Panc1 (cell line): Measurements from ENCODE around the gene GPR152.
A peak's percentile ranks its signal among the peaks of the same experiment; 100 is the strongest.

Experiments
- CTCF ChIP-seq: fragments of 450-650 bp; IDR thresholded peaks from 2 replicates; pipeline ENCODE4 v1.5.1; 2017; ENCODE audit warnings: mild to moderate bottlenecking
- POLR2AphosphoS5 ChIP-seq: IDR thresholded peaks from 2 replicates; pipeline ENCODE4 v1.6.1; 2012; ENCODE audit warnings: mild to moderate bottlenecking, low read depth, low read length, moderate library complexity
- SIN3A ChIP-seq: IDR thresholded peaks from 2 replicates; pipeline ENCODE4 v1.6.1; 2012; ENCODE audit warnings: low read depth, mild to moderate bottlenecking, low read length, moderate library complexity, borderline replicate concordance; ENCODE audit not compliant: insufficient read depth
- TF ChIP-seq, protein P1 (sequence below), 2 experiments: IDR thresholded peaks; 2 replicates each; pipeline ENCODE4 v1.6.1; 2011 to 2012; ENCODE audit warnings: low read depth in 2 of 2, control low read depth in 1 of 2, low read length in 1 of 2, mild to moderate bottlenecking in 1 of 2, moderate library complexity in 1 of 2; ENCODE audit not compliant: insufficient read depth in 1 of 2

DNA sequence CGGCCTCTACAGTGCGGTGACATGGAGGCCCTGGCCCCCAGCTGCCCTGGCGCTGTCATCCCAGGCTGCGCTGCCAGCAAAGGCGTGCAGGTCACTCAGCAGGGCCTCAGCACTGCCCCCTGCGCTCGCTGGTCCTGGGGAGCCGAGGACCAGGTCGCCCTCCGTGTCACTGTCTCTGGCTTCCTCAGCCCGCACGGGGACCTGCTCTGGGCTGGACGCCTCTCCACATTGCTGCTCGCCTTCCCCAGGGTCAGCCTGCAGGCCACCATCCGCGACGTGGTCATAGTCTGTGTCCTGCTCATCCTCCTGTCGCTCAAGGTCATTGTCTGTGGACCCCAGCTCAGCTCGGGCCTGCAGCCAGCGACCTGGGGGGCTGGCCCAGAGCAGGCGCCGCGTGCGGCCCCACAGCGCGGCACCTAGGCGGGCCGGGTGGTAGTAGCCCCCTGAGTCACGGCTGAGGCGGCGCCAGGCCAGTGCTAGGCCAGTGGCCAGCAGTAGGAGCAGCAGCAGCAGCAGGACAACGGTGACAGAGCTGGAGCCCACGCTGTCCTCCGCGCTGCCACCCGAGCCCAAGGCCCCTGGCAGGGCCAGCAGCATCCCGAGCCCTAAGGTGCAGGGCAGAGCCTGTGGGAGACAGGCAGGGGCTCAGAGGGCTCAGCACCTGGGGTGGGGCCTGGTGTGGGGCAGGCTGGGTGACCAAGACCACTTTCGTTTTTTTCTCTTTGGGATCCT, 16.6 kb downstream of the GPR152 start:
- TF ChIP-seq CTCF (no peak), POLR2AphosphoS5 (peak; percentile 45; the same call in 1 of the 2 replicates), SIN3A (no peak)
- TF ChIP-seq, protein P1, sequence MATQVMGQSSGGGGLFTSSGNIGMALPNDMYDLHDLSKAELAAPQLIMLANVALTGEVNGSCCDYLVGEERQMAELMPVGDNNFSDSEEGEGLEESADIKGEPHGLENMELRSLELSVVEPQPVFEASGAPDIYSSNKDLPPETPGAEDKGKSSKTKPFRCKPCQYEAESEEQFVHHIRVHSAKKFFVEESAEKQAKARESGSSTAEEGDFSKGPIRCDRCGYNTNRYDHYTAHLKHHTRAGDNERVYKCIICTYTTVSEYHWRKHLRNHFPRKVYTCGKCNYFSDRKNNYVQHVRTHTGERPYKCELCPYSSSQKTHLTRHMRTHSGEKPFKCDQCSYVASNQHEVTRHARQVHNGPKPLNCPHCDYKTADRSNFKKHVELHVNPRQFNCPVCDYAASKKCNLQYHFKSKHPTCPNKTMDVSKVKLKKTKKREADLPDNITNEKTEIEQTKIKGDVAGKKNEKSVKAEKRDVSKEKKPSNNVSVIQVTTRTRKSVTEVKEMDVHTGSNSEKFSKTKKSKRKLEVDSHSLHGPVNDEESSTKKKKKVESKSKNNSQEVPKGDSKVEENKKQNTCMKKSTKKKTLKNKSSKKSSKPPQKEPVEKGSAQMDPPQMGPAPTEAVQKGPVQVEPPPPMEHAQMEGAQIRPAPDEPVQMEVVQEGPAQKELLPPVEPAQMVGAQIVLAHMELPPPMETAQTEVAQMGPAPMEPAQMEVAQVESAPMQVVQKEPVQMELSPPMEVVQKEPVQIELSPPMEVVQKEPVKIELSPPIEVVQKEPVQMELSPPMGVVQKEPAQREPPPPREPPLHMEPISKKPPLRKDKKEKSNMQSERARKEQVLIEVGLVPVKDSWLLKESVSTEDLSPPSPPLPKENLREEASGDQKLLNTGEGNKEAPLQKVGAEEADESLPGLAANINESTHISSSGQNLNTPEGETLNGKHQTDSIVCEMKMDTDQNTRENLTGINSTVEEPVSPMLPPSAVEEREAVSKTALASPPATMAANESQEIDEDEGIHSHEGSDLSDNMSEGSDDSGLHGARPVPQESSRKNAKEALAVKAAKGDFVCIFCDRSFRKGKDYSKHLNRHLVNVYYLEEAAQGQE (IDR thresholded peaks at IDR 0.05; ENCODE audit: insufficient read depth in 1 of 2, low read depth in 2 of 2, low read length in 1 of 2), result 0 out of 4 replicates have a peak, but pooled peaks of 1 of the 2 experiments have one; percentile 1
